Colonic mucosa (tissue), 4 donors: Measurements from ENCODE around the gene BCR. TPM values are rescaled to one million over a fixed set of nuclear protein-coding genes. Genes with fewer than 3 reads are reported as not detected.

Source experiments
- DNase-seq: peaks from one replicate; pipeline ENCODE4 v3.0.0-alpha.2; 2020
- H3K27ac ChIP-seq: fragments of 200-600 bp; one replicate; pipeline ENCODE4 v1.8.0; 2021
- H3K27me3 ChIP-seq: fragments of 200-600 bp; one replicate; pipeline ENCODE4 v1.8.0; 2021
- H3K36me3 ChIP-seq: fragments of 200-600 bp; one replicate; pipeline ENCODE4 v1.8.0; 2021
- H3K4me1 ChIP-seq: fragments of 200-600 bp; one replicate; pipeline ENCODE4 v1.8.0; 2021; ENCODE audit warnings: mild to moderate bottlenecking
- H3K4me3 ChIP-seq: fragments of 200-600 bp; one replicate; pipeline ENCODE4 v1.8.0; 2021
- H3K9ac ChIP-seq, 2 donors: one replicate each; pipeline ENCODE4 v1.7.0; 2013; ENCODE audit warnings: control low read depth in 2 of 2, low read depth in 2 of 2, low read length in 2 of 2
- H3K9me3 ChIP-seq: fragments of 200-600 bp; one replicate; pipeline ENCODE4 v1.8.0; 2021
- intact Hi-C: fragments of 100-400 bp; cut with DNase I; formaldehyde crosslinking; loops from one replicate; pipeline ENCODE4 v1.14.1; 2022
- total RNA-seq, 2 donors: library from RNA; stranded (reverse); fragmentation: NEBNext Ultra II Directional in 1 of 2; extraction: Animal tissue kit (Norgen Biotek cat#: 25700) in 1 of 2; gene quantifications; one replicate each; pipeline ENCODE4 v1.2.1, GENCODE V29; 2021
- TF ChIP-seq, protein P1 (sequence below): fragments of 200-600 bp; IDR thresholded peaks from one replicate; pipeline ENCODE4 v1.8.0; 2022; ENCODE audit warnings: antibody characterized with exemption, mild to moderate bottlenecking
- donor health status: healthy.
- donor health status: DM: no; HTN: no; CAD: no.
- donor health status: DM: no; HTN: no; CAD: no.

BCR gene
- total RNA-seq, 2 donors from 2014 or later: 39.2 to 57.8 TPM

DNA sequence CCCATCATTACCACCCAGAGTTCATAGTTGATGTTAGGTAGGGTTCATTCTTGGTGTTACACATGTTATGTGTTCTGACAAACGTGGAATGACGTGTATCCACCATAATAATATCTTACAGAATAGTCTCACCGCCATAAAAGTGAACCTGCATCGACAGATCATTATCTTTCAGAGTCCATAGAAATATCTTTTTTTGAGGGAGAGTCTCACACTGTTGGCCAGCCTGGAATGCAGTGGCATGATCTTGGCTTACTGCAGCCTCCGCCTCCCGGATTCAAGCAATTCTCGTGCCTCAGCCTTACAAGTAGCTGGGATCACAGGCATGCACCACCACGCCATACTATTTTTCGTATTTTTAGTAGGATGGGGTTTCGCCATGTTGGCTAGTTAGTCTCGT is 113.9 kb downstream of the BCR start:
- no peak overlapping the region for H3K9ac ChIP-seq
- H3K36me3 ChIP-seq: no peaks in the 10 kb centered on the region
- DNase-seq: no peak
- no peaks in the 10 kb centered on the region for H3K4me1 ChIP-seq
- no peaks in the 10 kb centered on the region for H3K9me3 ChIP-seq
- TF ChIP-seq, protein P1, sequence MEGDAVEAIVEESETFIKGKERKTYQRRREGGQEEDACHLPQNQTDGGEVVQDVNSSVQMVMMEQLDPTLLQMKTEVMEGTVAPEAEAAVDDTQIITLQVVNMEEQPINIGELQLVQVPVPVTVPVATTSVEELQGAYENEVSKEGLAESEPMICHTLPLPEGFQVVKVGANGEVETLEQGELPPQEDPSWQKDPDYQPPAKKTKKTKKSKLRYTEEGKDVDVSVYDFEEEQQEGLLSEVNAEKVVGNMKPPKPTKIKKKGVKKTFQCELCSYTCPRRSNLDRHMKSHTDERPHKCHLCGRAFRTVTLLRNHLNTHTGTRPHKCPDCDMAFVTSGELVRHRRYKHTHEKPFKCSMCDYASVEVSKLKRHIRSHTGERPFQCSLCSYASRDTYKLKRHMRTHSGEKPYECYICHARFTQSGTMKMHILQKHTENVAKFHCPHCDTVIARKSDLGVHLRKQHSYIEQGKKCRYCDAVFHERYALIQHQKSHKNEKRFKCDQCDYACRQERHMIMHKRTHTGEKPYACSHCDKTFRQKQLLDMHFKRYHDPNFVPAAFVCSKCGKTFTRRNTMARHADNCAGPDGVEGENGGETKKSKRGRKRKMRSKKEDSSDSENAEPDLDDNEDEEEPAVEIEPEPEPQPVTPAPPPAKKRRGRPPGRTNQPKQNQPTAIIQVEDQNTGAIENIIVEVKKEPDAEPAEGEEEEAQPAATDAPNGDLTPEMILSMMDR: no peak
- H3K27me3 ChIP-seq: no peaks in the 10 kb centered on the region
- no peak overlapping the region for H3K4me3 ChIP-seq
- no peak overlapping the region for H3K27ac ChIP-seq
- intact Hi-C loops: no loop called here

DNA sequence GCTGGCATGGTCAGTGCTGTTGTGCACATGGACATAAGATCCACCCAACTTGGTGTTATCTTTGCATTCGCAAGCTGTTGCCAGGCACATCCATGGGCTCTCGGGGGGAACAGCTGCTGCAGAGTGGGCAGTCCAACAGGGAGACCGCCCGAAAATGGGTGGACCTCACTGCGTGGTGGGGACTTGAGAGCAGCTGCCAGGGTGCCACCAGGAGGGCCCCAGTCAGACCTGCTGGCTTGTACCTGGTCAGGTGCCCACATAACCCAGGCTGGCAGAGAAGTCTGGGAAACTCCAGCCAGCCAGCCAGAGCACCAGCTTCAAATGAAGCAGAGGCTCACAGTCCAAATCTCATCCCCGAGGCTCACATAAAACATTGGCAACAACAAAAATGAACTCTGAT is 120.2 kb downstream of the BCR start:
- Histone ChIP-seq H3K4me3 (no peak overlapping the region), H3K27ac (no peak overlapping the region), H3K9me3 (no peaks in the 10 kb centered on the region), H3K9ac (no peak overlapping the region), H3K27me3 (no peaks in the 10 kb centered on the region), H3K4me1 (no peaks in the 10 kb centered on the region), H3K36me3 (no peaks in the 10 kb centered on the region)
- DNase-seq: no peak
- TF ChIP-seq, protein P1: no peak
- intact Hi-C loops: no loop called here

DNA sequence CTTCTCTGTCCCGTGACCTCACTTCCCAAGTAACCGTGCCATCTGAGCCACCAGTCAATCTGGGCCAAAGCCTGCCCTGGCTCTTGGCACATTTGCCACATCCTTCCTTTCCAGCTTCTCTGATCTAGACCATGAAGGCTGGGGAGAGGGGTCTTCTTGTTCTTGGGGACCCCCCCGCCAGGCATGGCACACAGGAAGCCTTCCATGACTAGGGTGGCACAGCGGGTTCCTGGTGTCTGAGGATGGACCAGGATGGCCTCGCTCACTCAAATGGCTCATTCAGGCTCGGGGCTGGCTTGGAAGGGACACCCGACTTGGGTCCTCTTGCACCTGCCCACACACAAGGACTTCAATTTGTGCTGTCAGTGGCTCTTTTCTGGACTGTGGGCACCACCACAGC is 121.3 kb downstream of the BCR start:
- no peak for DNase-seq
- no peaks in the 10 kb centered on the region for H3K36me3 ChIP-seq
- no peak overlapping the region for H3K9ac ChIP-seq
- no peaks in the 10 kb centered on the region for H3K27me3 ChIP-seq
- TF ChIP-seq, protein P1: no peak
- H3K4me3 ChIP-seq: no peak overlapping the region
- no peaks in the 10 kb centered on the region for H3K9me3 ChIP-seq
- intact Hi-C loops: no loop called here
- H3K27ac ChIP-seq: no peak overlapping the region
- no peaks in the 10 kb centered on the region for H3K4me1 ChIP-seq

DNA sequence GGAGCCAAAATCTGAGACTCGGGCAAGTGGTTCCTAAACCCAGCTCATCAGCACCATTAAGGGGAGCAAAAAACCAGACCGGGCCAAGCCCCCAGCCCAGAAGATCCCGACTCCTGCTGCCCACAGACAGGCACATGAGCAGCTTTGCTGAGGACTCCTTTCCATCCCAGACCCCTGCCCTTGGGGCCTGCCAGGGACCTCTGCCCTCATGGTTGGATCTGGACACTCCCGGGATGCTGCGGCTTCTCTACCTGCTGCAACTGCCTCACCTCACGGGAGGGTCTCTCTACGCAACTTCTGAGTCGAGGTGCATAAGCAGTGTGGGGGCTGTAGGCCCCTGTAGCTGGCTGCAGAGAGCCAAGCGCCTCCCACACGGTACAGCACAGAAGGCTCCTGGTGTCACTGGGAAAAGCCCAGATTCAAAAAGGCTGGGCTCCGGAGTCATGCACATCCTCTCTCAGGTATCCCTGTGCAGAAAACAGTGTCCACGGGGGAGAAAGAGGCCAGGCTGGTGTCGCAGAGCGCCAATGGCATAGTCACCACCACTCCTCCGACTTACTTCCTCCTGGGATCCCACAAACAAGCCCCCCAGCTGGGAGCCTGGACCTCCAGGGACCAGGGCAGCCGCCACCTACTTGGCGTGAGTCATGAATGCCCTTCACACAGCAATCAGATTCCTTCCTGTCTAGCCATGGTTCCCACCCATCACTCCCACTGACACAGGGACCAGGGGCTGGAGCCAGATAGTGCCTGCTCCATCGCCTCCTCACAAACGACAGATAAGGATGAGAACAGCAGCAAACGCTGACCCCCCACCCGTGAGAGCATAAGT is 122.1 kb downstream of the BCR start:
- no peaks in the 10 kb centered on the region for H3K4me1 ChIP-seq
- H3K27ac ChIP-seq: no peak overlapping the region
- H3K9me3 ChIP-seq: no peaks in the 10 kb centered on the region
- TF ChIP-seq, protein P1: no peak
- H3K27me3 ChIP-seq: no peaks in the 10 kb centered on the region
- no peak overlapping the region for H3K9ac ChIP-seq
- H3K36me3 ChIP-seq: no peaks in the 10 kb centered on the region
- intact Hi-C loops: no loop called here
- no peak overlapping the region for H3K4me3 ChIP-seq
- DNase-seq: peak; percentile 13

DNA sequence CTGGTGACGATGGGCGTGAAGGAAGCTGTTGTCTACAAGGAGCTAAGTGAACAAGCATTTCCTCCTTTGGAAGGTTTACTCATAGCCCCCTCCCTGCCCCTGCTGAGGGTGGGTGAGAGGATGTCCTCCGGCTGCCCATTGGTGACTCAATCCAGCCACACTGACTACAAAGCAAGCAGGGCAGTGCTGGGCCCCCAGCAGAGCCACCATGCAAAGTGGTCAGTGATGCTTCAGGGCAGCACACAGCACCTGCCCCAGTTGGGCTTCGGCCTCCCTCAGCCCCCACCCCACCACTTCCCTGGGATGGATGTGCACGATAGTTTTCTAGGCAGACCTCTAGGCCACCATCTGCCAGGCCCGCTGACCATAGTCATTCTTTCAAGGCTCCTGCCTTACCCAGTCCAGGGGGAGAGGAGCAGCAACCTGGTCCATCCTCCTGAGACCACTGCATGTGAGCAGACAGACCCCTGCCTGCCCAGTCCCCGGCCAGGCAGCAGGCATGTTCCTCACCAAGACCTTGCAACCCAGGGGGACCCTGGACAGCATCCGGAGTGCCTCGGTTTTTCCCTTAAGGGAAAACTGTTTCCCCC is 125.1 kb downstream of the BCR start:
- TF ChIP-seq, protein P1: no peak
- no peak for DNase-seq
- intact Hi-C loops: no loop called here
- H3K27me3 ChIP-seq: no peaks in the 10 kb centered on the region
- H3K9ac ChIP-seq: no peak overlapping the region
- H3K9me3 ChIP-seq: no peaks in the 10 kb centered on the region
- no peak overlapping the region for H3K4me3 ChIP-seq
- no peaks in the 10 kb centered on the region for H3K4me1 ChIP-seq
- H3K36me3 ChIP-seq: no peaks in the 10 kb centered on the region
- no peak overlapping the region for H3K27ac ChIP-seq
